C4-2B (cell line): Measurements from ENCODE around the gene NLGN3.

Experiments used
- CTCF ChIP-seq: fragments of 450-650 bp; conservative IDR thresholded peaks from 2 replicates; pipeline ENCODE4 v1.5.1; 2017; ENCODE audit warnings: mild to moderate bottlenecking
- ZFX ChIP-seq: fragments of 450-650 bp; IDR thresholded peaks from 2 replicates; pipeline ENCODE4 v1.6.1; 2017

- TF ChIP-seq CTCF (peak; percentile 82), ZFX (no peak)
Measured at GRCh38 chrX:71128915-71129765, 15.5 kb upstream of the NLGN3 start.
